Thoracic aorta (tissue), 2 donors: Measurements from ENCODE around the gene EXOC6B. TPM values are rescaled to one million over a fixed set of nuclear protein-coding genes. Genes with fewer than 3 reads are reported as not detected.

ENCODE experiments used
- ATAC-seq: fragments of 150-250 bp; one replicate; pipeline ENCODE4 v1.8.0; 2017; ENCODE audit warnings: low read depth; ENCODE audit not compliant: insufficient number of reproducible peaks, low FRiP score
- DNase-seq: peaks from one replicate; pipeline ENCODE4 v3.0.0-alpha.2; 2020; ENCODE audit warnings: low spot score
- H3K27ac ChIP-seq, 2 donors: fragments of 200-600 bp; sonication (generic); 1 replicate in 1 of 2; 2 replicates in 1 of 2; pipeline ENCODE4 v1.5.1; 2016; ENCODE audit warnings: mild to moderate bottlenecking in 2 of 2, moderate library complexity in 2 of 2
- H3K27me3 ChIP-seq: fragments of 200-600 bp; sonication (generic); replicated peaks from 2 replicates; pipeline ENCODE4 v1.6.0; 2016; ENCODE audit warnings: mild to moderate bottlenecking; ENCODE audit not compliant: insufficient read depth
- H3K36me3 ChIP-seq: fragments of 200-600 bp; sonication (generic); one replicate; pipeline ENCODE4 v1.5.1; 2016
- H3K4me1 ChIP-seq, 2 donors: fragments of 200-600 bp; sonication (generic); 1 replicate in 1 of 2; 2 replicates in 1 of 2; pipeline versions ENCODE4 v1.5.1 to v1.6.0; 2016; ENCODE audit warnings: low read depth in 2 of 2, mild to moderate bottlenecking in 1 of 2; ENCODE audit not compliant: control insufficient read depth in 1 of 2
- H3K4me3 ChIP-seq: fragments of 200-600 bp; sonication (generic); 2 replicates; pipeline ENCODE4 v1.5.1; 2016; ENCODE audit warnings: mild to moderate bottlenecking
- H3K9me3 ChIP-seq: fragments of 200-600 bp; sonication (generic); 2 replicates; pipeline ENCODE4 v1.5.1; 2016
- total RNA-seq, 2 donors: library from RNA; depleted of rRNA; stranded (reverse); fragments of >200 nt; gene quantifications; one replicate each; pipeline versions ENCODE4 v1.1.0 to v1.2.3, GENCODE V29; 2016
- TF ChIP-seq, protein P1 (sequence below): fragments of 200-600 bp; sonication (generic); IDR thresholded peaks from one replicate; pipeline ENCODE4 v1.5.1; 2019; ENCODE audit warnings: antibody characterized with exemption

EXOC6B gene
- total RNA-seq, 2 donors from 2014 or later: 29.6 to 44.5 TPM

DNA sequence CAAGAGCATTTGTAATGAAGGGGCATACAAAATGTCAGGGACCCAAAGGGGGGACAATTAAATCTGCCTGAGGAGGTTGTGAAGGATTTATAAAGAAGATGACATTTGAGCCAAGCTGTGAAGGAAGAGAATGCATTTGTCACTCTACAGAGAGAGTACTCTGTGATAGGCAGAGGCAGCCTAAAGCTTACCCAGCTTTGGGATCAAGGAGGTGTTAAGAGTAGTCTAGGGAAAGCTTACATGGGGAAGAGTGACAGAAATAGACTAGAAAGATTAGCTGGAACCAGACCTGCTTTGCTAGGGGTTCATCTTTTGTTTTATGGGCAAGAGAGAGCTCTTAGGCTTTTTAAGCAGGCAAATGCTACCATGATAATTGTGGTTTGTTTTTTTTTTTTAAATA lies 509.1 kb downstream of the EXOC6B start:
- Histone ChIP-seq H3K4me3 (no peak overlapping the region), H3K36me3 (no peaks in the 10 kb centered on the region), H3K27me3 (no peaks in the 10 kb centered on the region), H3K27ac (no peak overlapping the region), H3K4me1 (no peaks in the 10 kb centered on the region), H3K9me3 (no peaks in the 10 kb centered on the region)
- ATAC-seq: no peak
- no peak for DNase-seq
- TF ChIP-seq, protein P1, sequence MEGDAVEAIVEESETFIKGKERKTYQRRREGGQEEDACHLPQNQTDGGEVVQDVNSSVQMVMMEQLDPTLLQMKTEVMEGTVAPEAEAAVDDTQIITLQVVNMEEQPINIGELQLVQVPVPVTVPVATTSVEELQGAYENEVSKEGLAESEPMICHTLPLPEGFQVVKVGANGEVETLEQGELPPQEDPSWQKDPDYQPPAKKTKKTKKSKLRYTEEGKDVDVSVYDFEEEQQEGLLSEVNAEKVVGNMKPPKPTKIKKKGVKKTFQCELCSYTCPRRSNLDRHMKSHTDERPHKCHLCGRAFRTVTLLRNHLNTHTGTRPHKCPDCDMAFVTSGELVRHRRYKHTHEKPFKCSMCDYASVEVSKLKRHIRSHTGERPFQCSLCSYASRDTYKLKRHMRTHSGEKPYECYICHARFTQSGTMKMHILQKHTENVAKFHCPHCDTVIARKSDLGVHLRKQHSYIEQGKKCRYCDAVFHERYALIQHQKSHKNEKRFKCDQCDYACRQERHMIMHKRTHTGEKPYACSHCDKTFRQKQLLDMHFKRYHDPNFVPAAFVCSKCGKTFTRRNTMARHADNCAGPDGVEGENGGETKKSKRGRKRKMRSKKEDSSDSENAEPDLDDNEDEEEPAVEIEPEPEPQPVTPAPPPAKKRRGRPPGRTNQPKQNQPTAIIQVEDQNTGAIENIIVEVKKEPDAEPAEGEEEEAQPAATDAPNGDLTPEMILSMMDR: no peak

GRCh38 chr2:72300147-72300684 lies 525.6 kb downstream of the EXOC6B start:
- H3K4me3 ChIP-seq: no peak overlapping the region
- no peak for ATAC-seq
- H3K4me1 ChIP-seq: no peaks in the 10 kb centered on the region
- no peaks in the 10 kb centered on the region for H3K36me3 ChIP-seq
- TF ChIP-seq, protein P1: no peak
- no peaks in the 10 kb centered on the region for H3K9me3 ChIP-seq
- no peaks in the 10 kb centered on the region for H3K27me3 ChIP-seq
- DNase-seq: no peak
- H3K27ac ChIP-seq: no peak overlapping the region

- no peak overlapping the region for H3K4me3 ChIP-seq
- no peaks in the 10 kb centered on the region for H3K9me3 ChIP-seq
- ATAC-seq (no peak), DNase-seq (no peak)
- H3K27me3 ChIP-seq: no peaks in the 10 kb centered on the region
- TF ChIP-seq, protein P1: no peak
- H3K36me3 ChIP-seq: no peaks in the 10 kb centered on the region
- no peak overlapping the region for H3K27ac ChIP-seq
- H3K4me1 ChIP-seq: no peaks in the 10 kb centered on the region
These were observed 532.2 kb downstream of the EXOC6B start for GRCh38 chr2:72293620-72294019.

DNA sequence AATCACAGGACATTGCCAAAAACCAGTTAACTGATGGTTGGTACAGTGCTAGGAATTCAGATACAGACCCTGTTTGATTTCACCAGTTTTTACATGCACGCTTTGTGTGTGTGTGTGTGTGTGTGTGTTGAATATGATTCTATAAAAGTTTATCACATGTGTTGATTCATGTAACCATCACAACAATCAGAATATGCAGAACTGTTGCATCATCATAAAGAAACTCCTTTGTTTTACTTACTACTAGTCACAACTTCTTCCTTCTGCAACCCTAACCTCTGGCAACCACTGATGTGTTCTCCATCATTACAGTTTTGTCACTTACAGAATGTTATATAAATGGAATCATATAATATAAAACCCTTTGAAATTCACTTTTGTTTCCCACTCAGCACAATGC lies 533.4 kb downstream of the EXOC6B start:
- no peaks in the 10 kb centered on the region for H3K9me3 ChIP-seq
- no peaks in the 10 kb centered on the region for H3K36me3 ChIP-seq
- H3K4me1 ChIP-seq: no peaks in the 10 kb centered on the region
- H3K27ac ChIP-seq: no peak overlapping the region
- no peak overlapping the region for H3K4me3 ChIP-seq
- DNase-seq (no peak), ATAC-seq (no peak)
- TF ChIP-seq, protein P1: no peak
- no peaks in the 10 kb centered on the region for H3K27me3 ChIP-seq

DNA sequence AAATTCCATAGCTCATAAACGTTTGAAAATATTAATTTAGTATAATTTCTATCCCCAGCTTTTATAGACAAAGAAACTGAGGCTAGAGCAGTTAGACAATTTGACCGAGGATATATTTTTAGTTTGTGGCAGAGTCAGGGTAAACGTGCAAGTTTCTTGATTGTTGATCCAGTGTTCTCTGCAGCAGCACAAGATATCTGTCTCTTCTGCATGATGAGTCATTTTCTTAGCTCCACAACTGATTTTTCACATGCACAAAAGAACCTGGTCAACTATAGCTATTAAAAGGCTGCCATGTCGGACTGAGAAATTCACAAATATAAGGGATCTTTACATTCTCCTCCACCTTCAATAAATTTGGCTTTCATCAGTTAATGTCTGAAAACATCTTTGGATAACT lies 534.8 kb downstream of the EXOC6B start:
- Histone ChIP-seq H3K27me3 (no peaks in the 10 kb centered on the region), H3K27ac (no peak overlapping the region), H3K36me3 (no peaks in the 10 kb centered on the region), H3K4me3 (no peak overlapping the region), H3K4me1 (no peaks in the 10 kb centered on the region), H3K9me3 (no peaks in the 10 kb centered on the region)
- ATAC-seq: no peak
- DNase-seq: no peak
- TF ChIP-seq, protein P1: no peak
